22Rv1 (cell line): Measurements from ENCODE around the gene PAX1.

Source experiments
- ZFX ChIP-seq: fragments of 450-650 bp; IDR thresholded peaks from 2 replicates; pipeline ENCODE4 v1.6.1; 2017; ENCODE audit warnings: antibody characterized with exemption, borderline replicate concordance
- TF ChIP-seq, protein P1 (sequence below): fragments of 450-650 bp; IDR thresholded peaks from 2 replicates; pipeline ENCODE4 v1.5.1; 2017; ENCODE audit warnings: mild to moderate bottlenecking

- TF ChIP-seq, protein P1, sequence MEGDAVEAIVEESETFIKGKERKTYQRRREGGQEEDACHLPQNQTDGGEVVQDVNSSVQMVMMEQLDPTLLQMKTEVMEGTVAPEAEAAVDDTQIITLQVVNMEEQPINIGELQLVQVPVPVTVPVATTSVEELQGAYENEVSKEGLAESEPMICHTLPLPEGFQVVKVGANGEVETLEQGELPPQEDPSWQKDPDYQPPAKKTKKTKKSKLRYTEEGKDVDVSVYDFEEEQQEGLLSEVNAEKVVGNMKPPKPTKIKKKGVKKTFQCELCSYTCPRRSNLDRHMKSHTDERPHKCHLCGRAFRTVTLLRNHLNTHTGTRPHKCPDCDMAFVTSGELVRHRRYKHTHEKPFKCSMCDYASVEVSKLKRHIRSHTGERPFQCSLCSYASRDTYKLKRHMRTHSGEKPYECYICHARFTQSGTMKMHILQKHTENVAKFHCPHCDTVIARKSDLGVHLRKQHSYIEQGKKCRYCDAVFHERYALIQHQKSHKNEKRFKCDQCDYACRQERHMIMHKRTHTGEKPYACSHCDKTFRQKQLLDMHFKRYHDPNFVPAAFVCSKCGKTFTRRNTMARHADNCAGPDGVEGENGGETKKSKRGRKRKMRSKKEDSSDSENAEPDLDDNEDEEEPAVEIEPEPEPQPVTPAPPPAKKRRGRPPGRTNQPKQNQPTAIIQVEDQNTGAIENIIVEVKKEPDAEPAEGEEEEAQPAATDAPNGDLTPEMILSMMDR, result no peak
- TF ChIP-seq ZFX, result no peak
These were observed 1.8 kb downstream of the PAX1 start for GRCh38 chr20:21707267-21707666.
